H1 (cell line): ENCODE data around the gene ITGA11. TPM values are rescaled to one million over a fixed set of nuclear protein-coding genes. Genes with fewer than 3 reads are reported as not detected.

Experiments
- FOSL1 ChIP-seq: IDR thresholded peaks from 2 replicates; pipeline ENCODE4 v1.6.1; 2011; ENCODE audit warnings: mild to moderate bottlenecking, low read depth, low read length, moderate library complexity; ENCODE audit not compliant: insufficient read depth
- NANOG ChIP-seq: IDR thresholded peaks from 2 replicates; pipeline ENCODE4 v1.6.1; 2011; ENCODE audit warnings: low read length, low read depth, mild to moderate bottlenecking, inconsistent platforms; ENCODE audit not compliant: insufficient read depth, poor library complexity, severe bottlenecking
- RBBP5 ChIP-seq: IDR thresholded peaks from 2 replicates; pipeline ENCODE4 v1.7.1; 2012; ENCODE audit warnings: low read depth, mild to moderate bottlenecking, inconsistent platforms, low read length, moderate library complexity, borderline replicate concordance
- polyA plus RNA-seq, 7 experiments: library from polyadenylated mRNA; depleted of rRNA in 3 of 7; stranded (reverse) in 5 of 7; unstranded in 2 of 7; fragments of >200 nt in 5 of 7; fragments of 200-250 nt in 2 of 7; gene quantifications; 1 replicate in 5 of 7; 2 replicates in 1 of 7; 4 replicates in 1 of 7; pipeline versions ENCODE4 v1.2.1 to v1.2.3, GENCODE V29; 2011 to 2013; ENCODE audit warnings: missing spikeins in 2 of 7, mixed read lengths in 2 of 7
- total RNA-seq: library from RNA; stranded (reverse); fragmentation: NEBNext Ultra II Directional; extraction: Animal tissue kit (Norgen Biotek cat#: 25700); gene quantifications from 2 replicates; pipeline ENCODE4 v1.2.1, GENCODE V29; 2021

ITGA11 gene
- total and polyA plus RNA-seq, 2 of the 8 experiments (the other 6 are each of a cell fraction or from before 2014, with no cell fraction given): 0.05 to 0.06 TPM

DNA sequence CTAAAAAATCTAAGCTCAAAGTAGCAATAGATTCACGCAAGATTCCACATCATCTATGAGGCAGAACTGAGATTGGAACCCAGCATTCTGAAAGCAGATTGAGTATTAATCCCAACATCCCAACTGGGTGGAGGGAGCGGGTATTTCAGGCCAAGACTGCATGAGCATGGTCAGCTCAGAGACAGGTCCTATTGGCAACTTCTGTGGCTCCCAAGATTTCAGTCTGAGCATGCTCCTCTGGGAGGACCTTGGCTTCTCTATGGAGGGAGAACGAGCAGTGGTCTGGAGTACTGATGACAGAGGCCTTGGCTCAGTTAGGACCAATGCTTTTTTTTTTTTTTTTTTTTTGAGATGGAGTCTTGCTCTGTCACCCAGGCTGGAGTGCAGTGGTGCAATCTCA, 4.0 kb upstream of the ITGA11 start (continued):
- TF ChIP-seq NANOG (no peak), FOSL1 (no peak), RBBP5 (no peak)
- TF ChIP-seq, all 59 proteins: peak for 0
